Measurements from ENCODE around the gene HIBADH.

The HIBADH gene

GRCh38 chr7:27526131-27526530 is 136.6 kb downstream of the HIBADH start:
- peak overlapping the region; percentile 40 for H3K27ac ChIP-seq
- TF ChIP-seq, protein P1, sequence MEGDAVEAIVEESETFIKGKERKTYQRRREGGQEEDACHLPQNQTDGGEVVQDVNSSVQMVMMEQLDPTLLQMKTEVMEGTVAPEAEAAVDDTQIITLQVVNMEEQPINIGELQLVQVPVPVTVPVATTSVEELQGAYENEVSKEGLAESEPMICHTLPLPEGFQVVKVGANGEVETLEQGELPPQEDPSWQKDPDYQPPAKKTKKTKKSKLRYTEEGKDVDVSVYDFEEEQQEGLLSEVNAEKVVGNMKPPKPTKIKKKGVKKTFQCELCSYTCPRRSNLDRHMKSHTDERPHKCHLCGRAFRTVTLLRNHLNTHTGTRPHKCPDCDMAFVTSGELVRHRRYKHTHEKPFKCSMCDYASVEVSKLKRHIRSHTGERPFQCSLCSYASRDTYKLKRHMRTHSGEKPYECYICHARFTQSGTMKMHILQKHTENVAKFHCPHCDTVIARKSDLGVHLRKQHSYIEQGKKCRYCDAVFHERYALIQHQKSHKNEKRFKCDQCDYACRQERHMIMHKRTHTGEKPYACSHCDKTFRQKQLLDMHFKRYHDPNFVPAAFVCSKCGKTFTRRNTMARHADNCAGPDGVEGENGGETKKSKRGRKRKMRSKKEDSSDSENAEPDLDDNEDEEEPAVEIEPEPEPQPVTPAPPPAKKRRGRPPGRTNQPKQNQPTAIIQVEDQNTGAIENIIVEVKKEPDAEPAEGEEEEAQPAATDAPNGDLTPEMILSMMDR (conservative IDR thresholded peaks at IDR 0.05) = no peak

DNA sequence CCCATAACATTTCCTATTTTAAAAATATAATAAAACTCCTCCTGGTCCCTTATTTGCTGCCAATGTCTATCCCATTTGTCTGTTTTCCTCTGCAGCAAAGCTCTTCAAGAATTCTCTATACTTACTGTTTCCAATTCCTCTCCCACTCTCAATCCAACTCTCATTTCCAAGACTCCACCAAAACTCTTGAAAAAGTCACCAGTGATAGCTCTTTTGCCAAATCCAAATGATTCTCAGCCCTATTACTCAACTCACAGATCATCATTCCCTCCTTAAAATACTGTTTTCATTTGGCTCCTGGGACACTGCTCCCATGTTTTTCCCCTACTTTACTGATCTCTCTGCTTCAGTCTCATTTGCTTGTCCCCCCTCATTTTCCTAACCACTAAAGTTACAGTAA is 139.4 kb downstream of the HIBADH start:
- H3K27ac ChIP-seq = no peak overlapping the region
- TF ChIP-seq, protein P1 (conservative IDR thresholded peaks at IDR 0.05) = no peak

GRCh38 chr7:27522566-27522965 is 140.1 kb downstream of the HIBADH start:
- TF ChIP-seq, protein P1 (conservative IDR thresholded peaks at IDR 0.05) = no peak

GRCh38 chr7:27520815-27521790 is 141.6 kb downstream of the HIBADH start:
- TF ChIP-seq, protein P1 (conservative IDR thresholded peaks at IDR 0.05) = no peak
- no peak overlapping the region for H3K27ac ChIP-seq

More at GRCh38 chr7:27522566-27522965, 140.1 kb downstream of the HIBADH start:
- no peak overlapping the region for H3K27ac ChIP-seq

GRCh38 chr7:27519793-27520469 is 142.8 kb downstream of the HIBADH start:
- TF ChIP-seq, protein P1 (conservative IDR thresholded peaks at IDR 0.05) = no peak

GRCh38 chr7:27518561-27519350 is 143.9 kb downstream of the HIBADH start:
- no peak overlapping the region for H3K27ac ChIP-seq
- TF ChIP-seq, protein P1 (conservative IDR thresholded peaks at IDR 0.05) = no peak

More at GRCh38 chr7:27519793-27520469, 142.8 kb downstream of the HIBADH start:
- H3K27ac ChIP-seq = no peak overlapping the region
